SK-N-SH (cell line): ENCODE results near the gene PIP4K2C. TPM values are rescaled to one million over a fixed set of nuclear protein-coding genes. Genes with fewer than 3 reads are reported as not detected.

Experiments used
- CTCF ChIA-PET: fragments of 300-600, 350-600 bp; formaldehyde crosslinking; extraction: SDS; loops from one replicate; lab custom pipeline; 2021; lab: Yijun Ruan, JAX
- POLR2A ChIA-PET: fragments of 350-600 bp; sonication (Branson Sonifier 250); formaldehyde crosslinking; extraction: SDS; loops from one replicate; lab custom pipeline; 2020; ENCODE audit warnings: antibody characterized with exemption, inconsistent platforms; lab: Yijun Ruan, JAX
- DNase-seq: peaks from one replicate; pipeline ENCODE4 v3.0.0; 2012
- H2AFZ ChIP-seq: fragments of 200-600 bp; sonication (generic); 2 replicates; pipeline ENCODE4 v1.8.1; 2016; ENCODE audit warnings: antibody characterized with exemption, mild to moderate bottlenecking, low read depth
- H3F3A ChIP-seq: fragments of 200-600 bp; sonication (generic); replicated peaks from 2 replicates; pipeline ENCODE3; 2016; ENCODE audit warnings: antibody characterized with exemption, mild to moderate bottlenecking; ENCODE audit not compliant: insufficient read depth
- H3K27ac ChIP-seq, 2 experiments: fragments of 200-500 bp in 1 of 2; fragments of 200-600 bp in 1 of 2; sonication (Bioruptor generic) in 1 of 2; sonication (generic), shearing (Covaris generic) in 1 of 2; 2 replicates each; pipeline versions ENCODE4 v1.5.1 to v1.6.1; 2014 to 2016; ENCODE audit warnings: low read depth in 2 of 2, inconsistent platforms in 1 of 2, low read length in 1 of 2, mild to moderate bottlenecking in 1 of 2, mixed read lengths in 1 of 2
- H3K27me3 ChIP-seq: fragments of 200-600 bp; sonication (generic), shearing (Covaris generic); 2 replicates; pipeline ENCODE4 v1.6.1; 2016; ENCODE audit warnings: mixed run types; ENCODE audit not compliant: insufficient read depth
- H3K36me3 ChIP-seq, 2 experiments: fragments of 200-500 bp in 1 of 2; fragments of 200-600 bp in 1 of 2; sonication (Bioruptor generic) in 1 of 2; sonication (generic) in 1 of 2; replicated peaks in 1 of 2; 2 replicates each; pipeline versions ENCODE3 to v1.5.1; 2014 to 2016; ENCODE audit warnings: low read length in 1 of 2, mild to moderate bottlenecking in 1 of 2; ENCODE audit not compliant: insufficient read depth in 2 of 2, control insufficient read depth in 1 of 2
- H3K4me1 ChIP-seq, 2 experiments: fragments of 200-500 bp in 1 of 2; fragments of 200-600 bp in 1 of 2; sonication (Bioruptor generic) in 1 of 2; sonication (generic), shearing (Covaris generic) in 1 of 2; 2 replicates each; pipeline versions ENCODE4 v1.5.1 to v1.6.1; 2014 to 2016; ENCODE audit warnings: low read depth in 1 of 2, low read length in 1 of 2, mixed run types in 1 of 2; ENCODE audit not compliant: insufficient read depth in 2 of 2, control insufficient read depth in 1 of 2
- H3K4me2 ChIP-seq: fragments of 200-600 bp; sonication (generic), shearing (Covaris generic); 2 replicates; pipeline ENCODE4 v1.6.1; 2017; ENCODE audit warnings: mixed run types
- H3K4me3 ChIP-seq, 2 experiments: fragments of 200-500 bp in 1 of 2; fragments of 200-600 bp in 1 of 2; sonication (Bioruptor generic) in 1 of 2; sonication (generic), shearing (Covaris generic) in 1 of 2; 2 replicates each; pipeline versions ENCODE4 v1.5.1 to v1.8.1; 2014 to 2016; ENCODE audit warnings: low read depth in 2 of 2, inconsistent platforms in 1 of 2, low read length in 1 of 2, mild to moderate bottlenecking in 1 of 2, mixed read lengths in 1 of 2, moderate library complexity in 1 of 2
- H3K79me2 ChIP-seq: fragments of 200-600 bp; sonication (generic); 2 replicates; pipeline ENCODE4 v1.8.1; 2017; ENCODE audit warnings: mild to moderate bottlenecking; ENCODE audit not compliant: insufficient read depth
- H3K9ac ChIP-seq: fragments of 200-600 bp; sonication (generic); 2 replicates; pipeline ENCODE4 v1.6.1; 2017; ENCODE audit warnings: mixed run types
- H3K9me2 ChIP-seq: fragments of 200-600 bp; sonication (generic); 2 replicates; pipeline ENCODE4 v1.6.1; 2017; ENCODE audit warnings: mixed run types
- H3K9me3 ChIP-seq: fragments of 200-600 bp; sonication (generic); 2 replicates; pipeline ENCODE4 v1.6.1; 2017; ENCODE audit warnings: mixed run types, mild to moderate bottlenecking, moderate library complexity
- H4K20me1 ChIP-seq: fragments of 200-600 bp; sonication (generic); 2 replicates; pipeline ENCODE4 v1.6.1; 2017; ENCODE audit warnings: mild to moderate bottlenecking, mixed run types; ENCODE audit not compliant: insufficient read depth
- CHD2 ChIP-seq: fragments of 150-350 bp; IDR thresholded peaks from 2 replicates; pipeline ENCODE4 v1.6.1; 2018; ENCODE audit warnings: low read length; ENCODE audit not compliant: partially characterized antibody
- FOXJ3 ChIP-seq: sonication (generic); formaldehyde crosslinking; IDR thresholded peaks from 2 replicates; pipeline ENCODE4 v1.5.1; 2020; ENCODE audit warnings: mild to moderate bottlenecking, missing genetic modification reagents
- GATA2 ChIP-seq: sonication (generic); formaldehyde crosslinking; IDR thresholded peaks from 2 replicates; pipeline ENCODE4 v1.5.0; 2020; ENCODE audit warnings: mild to moderate bottlenecking, missing genetic modification reagents
- IRF3 ChIP-seq: fragments of 150-350 bp; IDR thresholded peaks from 2 replicates; pipeline ENCODE4 v1.6.1; 2016; ENCODE audit warnings: mild to moderate bottlenecking, low read depth, low read length
- JUND ChIP-seq: IDR thresholded peaks from 2 replicates; pipeline ENCODE4 v1.4.0; 2012
- MEF2A ChIP-seq: IDR thresholded peaks from 2 replicates; pipeline ENCODE4 v1.4.0; 2012; ENCODE audit warnings: low read depth, borderline replicate concordance
- MXI1 ChIP-seq: IDR thresholded peaks from 2 replicates; pipeline ENCODE4 v1.6.1; 2012; ENCODE audit warnings: mild to moderate bottlenecking, low read depth, low read length, improper control_type of control experiment
- NFIC ChIP-seq: IDR thresholded peaks from 2 replicates; pipeline ENCODE4 v1.4.0; 2012; ENCODE audit warnings: borderline replicate concordance
- NRF1 ChIP-seq: IDR thresholded peaks from 2 replicates; pipeline ENCODE4 v1.6.1; 2012; ENCODE audit warnings: low read depth, mild to moderate bottlenecking, low read length
- POLR2AphosphoS5 ChIP-seq: IDR thresholded peaks from 2 replicates; pipeline ENCODE4 v1.6.1; 2012; ENCODE audit warnings: low read depth, low read length
- REST ChIP-seq: IDR thresholded peaks from 2 replicates; pipeline ENCODE4 v1.6.1; 2012; ENCODE audit warnings: mild to moderate bottlenecking, low read depth, low read length, moderate library complexity
- RFX5 ChIP-seq: IDR thresholded peaks from 2 replicates; pipeline ENCODE4 v1.6.1; 2012; ENCODE audit warnings: mild to moderate bottlenecking, improper control_type of control experiment, low read length
- SIN3A ChIP-seq: IDR thresholded peaks from 2 replicates; pipeline ENCODE4 v1.6.1; 2012; ENCODE audit warnings: low read depth, mild to moderate bottlenecking, low read length, moderate library complexity, borderline replicate concordance
- TCF12 ChIP-seq: IDR thresholded peaks from 2 replicates; pipeline ENCODE4 v1.4.0; 2012
- USF2 ChIP-seq: fragments of 150-350 bp; IDR thresholded peaks from 2 replicates; pipeline ENCODE4 v1.6.1; 2017; ENCODE audit warnings: antibody characterized with exemption, low read length, low read depth, borderline replicate concordance
- WGBS: methylation state at CpG from one replicate; pipeline ENCODE4 v1.1.6; 2017; ENCODE audit warnings: low lambda C conversion rate; 5-methylcytosine and 5-hydroxymethylcytosine counted together
- polyA plus RNA-seq, 3 experiments: library from polyadenylated mRNA; depleted of rRNA; stranded (reverse); fragments of >200 nt; gene quantifications; 2 replicates each; pipeline ENCODE4 v1.2.3, GENCODE V29; 2012
- TF ChIP-seq, protein P1 (sequence below): IDR thresholded peaks from 2 replicates; pipeline ENCODE4 v1.4.0; 2012; ENCODE audit warnings: low read depth, borderline replicate concordance
- TF ChIP-seq, protein P2 (sequence below): IDR thresholded peaks from 2 replicates; pipeline ENCODE4; 2012
- TF ChIP-seq, protein P3 (sequence below): IDR thresholded peaks from 2 replicates; pipeline ENCODE4 v1.4.0; 2012; ENCODE audit warnings: low read depth, borderline replicate concordance
- TF ChIP-seq, protein P4 (sequence below): IDR thresholded peaks from 2 replicates; pipeline ENCODE4 v1.4.0; 2012; ENCODE audit warnings: low read depth

Gene PIP4K2C
- polyA plus RNA-seq, 1 of the 3 experiments (the other 2 are of a cell fraction), result 34.2 TPM

DNA sequence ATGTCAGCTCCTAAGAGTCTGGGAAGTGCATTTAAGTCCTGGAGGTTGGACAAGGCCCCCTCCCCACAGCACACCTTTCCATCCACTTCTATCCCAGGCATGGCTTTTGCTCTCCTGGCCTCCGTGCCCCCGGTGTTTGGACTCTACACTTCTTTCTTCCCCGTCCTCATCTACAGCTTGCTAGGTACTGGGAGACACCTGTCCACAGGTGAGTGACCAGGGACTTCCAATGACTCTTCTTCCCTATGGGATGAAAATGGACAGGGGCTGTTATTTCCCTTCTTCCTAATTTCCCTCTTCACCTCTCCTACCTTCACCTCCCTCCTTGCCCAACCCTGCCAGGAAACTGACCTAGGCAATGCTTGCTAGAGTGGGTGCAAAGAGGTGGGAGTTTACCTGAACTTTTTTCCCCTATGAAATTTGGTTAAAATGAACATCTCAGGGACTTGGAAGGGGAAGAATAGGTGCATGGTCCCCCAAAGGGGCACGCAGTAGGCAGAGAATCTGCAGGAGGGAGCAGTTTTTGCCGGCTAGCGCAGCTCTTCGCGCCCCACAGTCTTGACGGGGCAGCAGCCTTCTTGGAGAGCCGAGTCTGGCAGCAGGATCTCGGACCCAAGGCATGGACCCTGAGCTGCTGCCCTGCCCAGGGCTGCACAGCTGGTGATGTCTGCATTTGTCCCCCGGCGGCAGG lies 29.4 kb downstream of the PIP4K2C start:
- Histone ChIP-seq H3K27ac (no peak overlapping the region), H3K4me1 (peaks cover 0 to 7% of the 10 kb centered on the region in 2 experiments; a peak in 1 of 4 replicates), H3K4me3 (no peak overlapping the region), H3K9ac (no peak overlapping the region), H3K9me2 (no peaks in the 10 kb centered on the region), H4K20me1 (no peaks in the 10 kb centered on the region), H3K27me3 (no peaks in the 10 kb centered on the region), H3K9me3 (no peaks in the 10 kb centered on the region), H2AFZ (no peak overlapping the region), H3K79me2 (no peaks in the 10 kb centered on the region), H3F3A (peaks cover 4% of the 10 kb centered on the region), H3K36me3 (peaks cover 0 to 14% of the 10 kb centered on the region in 2 experiments), H3K4me2 (no peak overlapping the region)
- CTCF ChIA-PET, result interaction anchor here (0.6 to 11.0 kb wide), 20 partner anchors 8 to 381 kb away, joined by 3 to 298 read pairs (median 5); partner anchors contain the start of genes ARHGEF25, B4GALNT1, DTX3 and PIP4K2C
- no peak for TF ChIP-seq USF2
- no peak for TF ChIP-seq TCF12
- no peak for TF ChIP-seq IRF3
- TF ChIP-seq JUND, result no peak
- no peak for TF ChIP-seq REST
- no peak for TF ChIP-seq RFX5
- no peak for TF ChIP-seq SIN3A
- TF ChIP-seq, protein P1, sequence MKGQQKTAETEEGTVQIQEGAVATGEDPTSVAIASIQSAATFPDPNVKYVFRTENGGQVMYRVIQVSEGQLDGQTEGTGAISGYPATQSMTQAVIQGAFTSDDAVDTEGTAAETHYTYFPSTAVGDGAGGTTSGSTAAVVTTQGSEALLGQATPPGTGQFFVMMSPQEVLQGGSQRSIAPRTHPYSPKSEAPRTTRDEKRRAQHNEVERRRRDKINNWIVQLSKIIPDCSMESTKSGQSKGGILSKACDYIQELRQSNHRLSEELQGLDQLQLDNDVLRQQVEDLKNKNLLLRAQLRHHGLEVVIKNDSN, result no peak
- TF ChIP-seq, protein P2, sequence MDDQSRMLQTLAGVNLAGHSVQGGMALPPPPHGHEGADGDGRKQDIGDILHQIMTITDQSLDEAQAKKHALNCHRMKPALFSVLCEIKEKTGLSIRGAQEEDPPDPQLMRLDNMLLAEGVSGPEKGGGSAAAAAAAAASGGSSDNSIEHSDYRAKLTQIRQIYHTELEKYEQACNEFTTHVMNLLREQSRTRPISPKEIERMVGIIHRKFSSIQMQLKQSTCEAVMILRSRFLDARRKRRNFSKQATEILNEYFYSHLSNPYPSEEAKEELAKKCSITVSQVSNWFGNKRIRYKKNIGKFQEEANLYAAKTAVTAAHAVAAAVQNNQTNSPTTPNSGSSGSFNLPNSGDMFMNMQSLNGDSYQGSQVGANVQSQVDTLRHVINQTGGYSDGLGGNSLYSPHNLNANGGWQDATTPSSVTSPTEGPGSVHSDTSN, result no peak
- no peak for TF ChIP-seq GATA2 (CRISPR knock-in tag)
- no peak for TF ChIP-seq NRF1
- no peak for TF ChIP-seq FOXJ3 (CRISPR knock-in tag)
- no peak for TF ChIP-seq CHD2
- TF ChIP-seq MEF2A, result no peak
- TF ChIP-seq, protein P3, sequence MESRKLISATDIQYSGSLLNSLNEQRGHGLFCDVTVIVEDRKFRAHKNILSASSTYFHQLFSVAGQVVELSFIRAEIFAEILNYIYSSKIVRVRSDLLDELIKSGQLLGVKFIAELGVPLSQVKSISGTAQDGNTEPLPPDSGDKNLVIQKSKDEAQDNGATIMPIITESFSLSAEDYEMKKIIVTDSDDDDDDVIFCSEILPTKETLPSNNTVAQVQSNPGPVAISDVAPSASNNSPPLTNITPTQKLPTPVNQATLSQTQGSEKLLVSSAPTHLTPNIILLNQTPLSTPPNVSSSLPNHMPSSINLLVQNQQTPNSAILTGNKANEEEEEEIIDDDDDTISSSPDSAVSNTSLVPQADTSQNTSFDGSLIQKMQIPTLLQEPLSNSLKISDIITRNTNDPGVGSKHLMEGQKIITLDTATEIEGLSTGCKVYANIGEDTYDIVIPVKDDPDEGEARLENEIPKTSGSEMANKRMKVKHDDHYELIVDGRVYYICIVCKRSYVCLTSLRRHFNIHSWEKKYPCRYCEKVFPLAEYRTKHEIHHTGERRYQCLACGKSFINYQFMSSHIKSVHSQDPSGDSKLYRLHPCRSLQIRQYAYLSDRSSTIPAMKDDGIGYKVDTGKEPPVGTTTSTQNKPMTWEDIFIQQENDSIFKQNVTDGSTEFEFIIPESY, result no peak
- TF ChIP-seq NFIC, result no peak
- TF ChIP-seq MXI1, result no peak
- TF ChIP-seq, protein P4, sequence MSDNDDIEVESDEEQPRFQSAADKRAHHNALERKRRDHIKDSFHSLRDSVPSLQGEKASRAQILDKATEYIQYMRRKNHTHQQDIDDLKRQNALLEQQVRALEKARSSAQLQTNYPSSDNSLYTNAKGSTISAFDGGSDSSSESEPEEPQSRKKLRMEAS, result no peak
- TF ChIP-seq POLR2AphosphoS5, result no peak
- 87% methylated on average over 10 of the region's 13 CpGs for WGBS
- no peak for DNase-seq
- POLR2A ChIA-PET, result interaction anchor here (0.6 to 1.9 kb wide), 6 partner anchors 8 to 37 kb away, joined by 3 to 6 read pairs (median 4); partner anchors contain the start of gene PIP4K2C
